Calu3 (cell line): ENCODE data around the gene SP140. TPM values are rescaled to one million over a fixed set of nuclear protein-coding genes. Genes with fewer than 3 reads are reported as not detected.

Experiments
- Bru-seq: library from RNA; stranded (reverse); fragments of 400-500 nt; gene quantifications from one replicate; lab custom pipeline; 2021; lab: Mats Ljungman, UMichigan
- BruChase-seq, 2 experiments: library from RNA; stranded (reverse); fragments of 400-500 nt; gene quantifications; one replicate each; lab custom pipeline; 2021; lab: Mats Ljungman, UMichigan
- BruUV-seq: library from RNA; stranded (reverse); fragments of 400-500 nt; replicated peaks from 2 replicates; lab custom pipeline; 2021; lab: Mats Ljungman, UMichigan
- CTCF ChIA-PET: fragments of 300-600 bp; sonication (Branson Sonifier 250); formaldehyde crosslinking; loops from one replicate; lab custom pipeline; 2022; ENCODE audit warnings: antibody characterized with exemption; lab: Charles Lee
- DNase-seq: peaks from one replicate; pipeline ENCODE4 v3.0.0; 2022
- H3K27ac Mint-ChIP-seq: one replicate; pipeline ENCODE4 v1.8.0; 2022; ENCODE audit warnings: mixed read lengths; ENCODE audit not compliant: unreplicated experiment
- H3K27me3 Mint-ChIP-seq: one replicate; pipeline ENCODE4 v1.8.0; 2022; ENCODE audit warnings: mixed read lengths; ENCODE audit not compliant: unreplicated experiment
- H3K36me3 Mint-ChIP-seq: one replicate; pipeline ENCODE4 v1.8.0; 2022; ENCODE audit warnings: mild to moderate bottlenecking, moderate library complexity, mixed read lengths; ENCODE audit not compliant: insufficient read depth, unreplicated experiment
- H3K4me1 Mint-ChIP-seq: one replicate; pipeline ENCODE4 v1.8.0; 2022; ENCODE audit warnings: mild to moderate bottlenecking, low read depth, mixed read lengths; ENCODE audit not compliant: unreplicated experiment
- H3K4me3 Mint-ChIP-seq: one replicate; pipeline ENCODE4 v1.8.0; 2022; ENCODE audit warnings: mild to moderate bottlenecking, low read depth, moderate library complexity, mixed read lengths; ENCODE audit not compliant: unreplicated experiment
- H3K9me3 Mint-ChIP-seq: one replicate; pipeline ENCODE4 v1.8.0; 2022; ENCODE audit warnings: low read depth, mixed read lengths; ENCODE audit not compliant: unreplicated experiment
- intact Hi-C: fragments of 100-400 bp; cut with micrococcal nuclease; formaldehyde crosslinking; loops from one replicate; pipeline ENCODE4 v1.10.0; 2022; ENCODE audit not compliant: unreplicated experiment
- long read RNA-seq: library from polyadenylated mRNA; stranded (forward); transcript quantifications from one replicate; pipeline ENCODE4 v2.0.0, GENCODE V29; 2022
- total RNA-seq: library from RNA; stranded (reverse); gene quantifications from 2 replicates; pipeline ENCODE4 v1.2.3, GENCODE V29; 2022
- TF ChIP-seq, protein P1 (sequence below): fragments of 200-600 bp; IDR thresholded peaks from one replicate; pipeline ENCODE4 v1.8.0; 2022; ENCODE audit warnings: antibody characterized with exemption; ENCODE audit not compliant: unreplicated experiment

Gene SP140
- 10.9 and 13.0 TPM in 2 replicates for total RNA-seq
- percentile 54 among the genes with signal in this experiment for Bru-seq, nascent RNA
- BruChase-seq, experiment 1, labeled RNA remaining after a 6-hour chase: percentile 54 among the genes with signal in this experiment
- BruChase-seq, experiment 2, labeled RNA remaining after a 2-hour chase: percentile 42 among the genes with signal in this experiment
- long read RNA-seq, partial matches to known transcripts: 2 of 24 reads
- long read RNA-seq, other reads (novel, unspliced or antisense): 18 of 24 reads

DNA sequence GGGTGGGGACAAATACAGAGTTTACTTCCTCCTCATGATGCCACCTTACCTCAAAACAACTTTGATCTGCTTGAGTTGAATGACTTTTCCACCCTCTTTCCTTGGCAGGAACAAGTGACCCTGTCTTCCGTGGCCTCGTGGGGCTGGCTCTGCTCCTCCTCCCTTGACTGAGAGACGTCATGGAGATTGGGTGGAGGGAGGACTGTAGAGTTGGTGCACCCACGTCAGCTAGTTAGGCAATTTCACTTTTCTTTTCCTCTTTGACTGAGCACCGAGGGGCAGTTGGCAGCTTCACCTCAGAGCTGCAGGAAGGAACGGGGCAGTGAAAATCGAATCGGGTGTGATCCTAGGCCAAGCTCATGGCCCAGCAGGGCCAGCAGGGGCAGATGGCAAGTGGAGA, at the start of gene SP140:
TSS of gene SP140 (plus strand) at position 251 of the 400 bp plus-strand sequence. CDS start at position 360, 109 bp downstream.
- intact Hi-C loops: no loop called here
- H3K4me1 Mint-ChIP-seq: peaks cover 36% of the 10 kb centered on the region

DNA sequence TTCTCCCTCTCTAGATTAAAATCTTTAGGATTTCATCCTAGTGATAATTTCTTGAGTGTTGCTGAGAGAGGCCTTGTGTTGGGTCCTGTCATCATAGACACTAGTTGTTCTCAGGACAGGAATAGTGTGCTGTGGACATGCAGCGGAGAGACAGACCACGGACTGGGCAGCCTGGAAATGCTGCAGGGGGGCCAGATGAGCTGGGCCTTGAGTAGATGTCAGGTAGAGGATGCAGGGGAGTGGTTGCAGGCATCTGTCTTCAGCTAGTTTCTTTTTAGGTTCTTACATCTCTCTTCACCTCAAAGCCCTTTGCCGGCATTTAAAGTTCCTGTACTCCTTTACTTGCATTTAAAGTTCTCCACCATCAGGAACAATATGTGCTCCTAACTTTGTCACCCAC, 48.5 kb upstream of the SP140 start:
- H3K4me1 Mint-ChIP-seq: no peaks in the 10 kb centered on the region

More for the DNA sequence above, at the start of gene SP140:
- H3K27ac Mint-ChIP-seq: no peak within 1 kb of the TSS
- DNase-seq: no peak
- peaks cover 8% of the 10 kb centered on the region for H3K36me3 Mint-ChIP-seq
- BruUV-seq: no TSS peak
- no peaks in the 10 kb centered on the region for H3K9me3 Mint-ChIP-seq
- TF ChIP-seq, protein P1, sequence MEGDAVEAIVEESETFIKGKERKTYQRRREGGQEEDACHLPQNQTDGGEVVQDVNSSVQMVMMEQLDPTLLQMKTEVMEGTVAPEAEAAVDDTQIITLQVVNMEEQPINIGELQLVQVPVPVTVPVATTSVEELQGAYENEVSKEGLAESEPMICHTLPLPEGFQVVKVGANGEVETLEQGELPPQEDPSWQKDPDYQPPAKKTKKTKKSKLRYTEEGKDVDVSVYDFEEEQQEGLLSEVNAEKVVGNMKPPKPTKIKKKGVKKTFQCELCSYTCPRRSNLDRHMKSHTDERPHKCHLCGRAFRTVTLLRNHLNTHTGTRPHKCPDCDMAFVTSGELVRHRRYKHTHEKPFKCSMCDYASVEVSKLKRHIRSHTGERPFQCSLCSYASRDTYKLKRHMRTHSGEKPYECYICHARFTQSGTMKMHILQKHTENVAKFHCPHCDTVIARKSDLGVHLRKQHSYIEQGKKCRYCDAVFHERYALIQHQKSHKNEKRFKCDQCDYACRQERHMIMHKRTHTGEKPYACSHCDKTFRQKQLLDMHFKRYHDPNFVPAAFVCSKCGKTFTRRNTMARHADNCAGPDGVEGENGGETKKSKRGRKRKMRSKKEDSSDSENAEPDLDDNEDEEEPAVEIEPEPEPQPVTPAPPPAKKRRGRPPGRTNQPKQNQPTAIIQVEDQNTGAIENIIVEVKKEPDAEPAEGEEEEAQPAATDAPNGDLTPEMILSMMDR: no peak
- CTCF ChIA-PET: no interaction called here
- no peaks in the 10 kb centered on the region for H3K27me3 Mint-ChIP-seq
- H3K4me3 Mint-ChIP-seq: no peak within 1 kb of the TSS

DNA sequence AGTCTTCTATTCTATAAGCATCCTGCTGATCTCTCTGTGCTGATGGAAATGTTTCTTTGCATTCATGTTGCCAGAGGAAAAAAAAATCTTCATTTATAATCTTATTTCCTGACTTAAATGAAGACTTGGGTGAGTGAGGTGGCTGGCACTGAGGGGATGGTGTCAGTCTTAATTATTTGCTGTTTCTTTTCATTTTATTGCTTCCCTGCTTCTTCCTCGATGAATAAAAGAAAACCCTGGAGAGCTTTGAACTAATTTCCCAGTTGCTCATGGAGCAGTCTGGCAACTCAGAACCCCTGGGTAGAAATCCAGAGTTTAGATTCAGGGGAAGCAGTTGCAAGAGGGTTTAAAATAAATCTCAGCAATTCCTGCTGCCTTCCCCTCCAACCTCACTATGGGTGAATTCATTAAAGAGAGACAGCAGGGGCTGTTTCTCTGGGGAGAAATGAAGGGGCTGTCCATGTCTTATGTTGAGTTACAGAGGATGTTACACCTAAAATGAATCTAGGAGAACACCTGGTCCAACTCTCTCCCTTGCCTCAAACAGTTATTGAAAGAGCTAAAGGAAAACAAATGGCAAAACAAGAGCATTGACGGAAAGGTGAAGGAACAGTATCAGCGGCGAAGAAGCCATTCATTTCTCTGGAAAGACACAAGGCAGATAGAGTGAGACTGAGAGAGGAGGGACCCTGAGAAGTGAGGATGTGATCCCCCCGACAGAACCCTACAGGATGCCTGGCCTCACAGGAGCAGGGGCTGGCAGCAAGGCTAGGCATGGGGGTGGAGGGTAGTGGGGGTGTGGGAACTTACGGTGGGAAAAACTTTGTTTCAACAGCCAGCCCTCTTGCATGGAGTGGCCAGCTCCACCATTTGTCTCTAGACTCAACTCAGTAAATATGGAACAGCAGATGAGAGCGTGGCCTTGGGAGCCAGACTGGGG, 46.7 kb upstream of the SP140 start:
- no peaks in the 10 kb centered on the region for H3K27me3 Mint-ChIP-seq
- peaks cover 2% of the 10 kb centered on the region for H3K9me3 Mint-ChIP-seq
- H3K36me3 Mint-ChIP-seq: peaks cover 9% of the 10 kb centered on the region
- BruUV-seq: no TSS peak
- intact Hi-C loops: no loop called here
- no peak overlapping the region for H3K27ac Mint-ChIP-seq
- no peaks in the 10 kb centered on the region for H3K4me1 Mint-ChIP-seq
- no peak overlapping the region for H3K4me3 Mint-ChIP-seq
- TF ChIP-seq, protein P1: no peak
- DNase-seq: no peak
- CTCF ChIA-PET: no interaction called here

More for the DNA sequence above, 48.5 kb upstream of the SP140 start:
- TF ChIP-seq, protein P1: no peak
- CTCF ChIA-PET: no interaction called here
- DNase-seq: no peak
- Mint-ChIP-seq H3K9me3 (peaks cover under 1% of the 10 kb centered on the region), H3K4me3 (no peak overlapping the region), H3K27ac (no peak overlapping the region), H3K27me3 (no peaks in the 10 kb centered on the region), H3K36me3 (peaks cover 6% of the 10 kb centered on the region)
- intact Hi-C loops: no loop called here
- BruUV-seq: TSS peak; percentile 48

DNA sequence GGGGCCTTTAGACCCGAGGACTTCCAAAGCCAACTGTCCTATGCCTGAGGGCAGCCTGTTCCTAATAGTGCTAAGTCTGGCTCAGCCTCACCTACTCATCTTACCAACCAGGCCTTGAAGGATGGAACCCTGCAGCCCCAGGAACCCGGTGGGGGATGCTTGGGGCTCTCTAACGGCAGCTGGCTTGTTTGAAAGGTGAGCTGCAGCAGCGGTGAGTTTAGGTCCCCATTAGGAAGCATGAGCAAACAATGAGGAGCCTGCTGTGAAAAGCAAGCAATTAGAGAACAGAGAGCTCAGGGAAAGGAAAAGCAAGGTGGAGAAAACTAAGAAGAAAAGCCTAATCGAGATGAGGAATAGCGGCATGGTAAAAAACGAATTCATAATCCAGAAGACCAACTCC, 45.6 kb upstream of the SP140 start:
- H3K27me3 Mint-ChIP-seq: no peaks in the 10 kb centered on the region
- no peak for DNase-seq
- peaks cover 9% of the 10 kb centered on the region for H3K36me3 Mint-ChIP-seq
- H3K9me3 Mint-ChIP-seq: peaks cover 2% of the 10 kb centered on the region
- no peak overlapping the region for H3K4me3 Mint-ChIP-seq
- intact Hi-C loops: no loop called here
- CTCF ChIA-PET: interaction anchor here (0.6 kb wide), 1 partner anchor 113 kb away, joined by 13 read pairs; no protein-coding TSS in a partner anchor
- H3K4me1 Mint-ChIP-seq: no peaks in the 10 kb centered on the region
- TF ChIP-seq, protein P1: no peak
- H3K27ac Mint-ChIP-seq: no peak overlapping the region
- no TSS peak for BruUV-seq
